GM19025 (cell line): ENCODE measurements around the gene ITGA1.

Source experiments
- ATAC-seq: cut with Tn5 transposase; IDR thresholded peaks from one replicate; pipeline ENCODE4 v1.9.1; 2021; ENCODE audit warnings: mild to moderate bottlenecking, low read depth, moderate library complexity; ENCODE audit not compliant: unreplicated experiment

Gene ITGA1

DNA sequence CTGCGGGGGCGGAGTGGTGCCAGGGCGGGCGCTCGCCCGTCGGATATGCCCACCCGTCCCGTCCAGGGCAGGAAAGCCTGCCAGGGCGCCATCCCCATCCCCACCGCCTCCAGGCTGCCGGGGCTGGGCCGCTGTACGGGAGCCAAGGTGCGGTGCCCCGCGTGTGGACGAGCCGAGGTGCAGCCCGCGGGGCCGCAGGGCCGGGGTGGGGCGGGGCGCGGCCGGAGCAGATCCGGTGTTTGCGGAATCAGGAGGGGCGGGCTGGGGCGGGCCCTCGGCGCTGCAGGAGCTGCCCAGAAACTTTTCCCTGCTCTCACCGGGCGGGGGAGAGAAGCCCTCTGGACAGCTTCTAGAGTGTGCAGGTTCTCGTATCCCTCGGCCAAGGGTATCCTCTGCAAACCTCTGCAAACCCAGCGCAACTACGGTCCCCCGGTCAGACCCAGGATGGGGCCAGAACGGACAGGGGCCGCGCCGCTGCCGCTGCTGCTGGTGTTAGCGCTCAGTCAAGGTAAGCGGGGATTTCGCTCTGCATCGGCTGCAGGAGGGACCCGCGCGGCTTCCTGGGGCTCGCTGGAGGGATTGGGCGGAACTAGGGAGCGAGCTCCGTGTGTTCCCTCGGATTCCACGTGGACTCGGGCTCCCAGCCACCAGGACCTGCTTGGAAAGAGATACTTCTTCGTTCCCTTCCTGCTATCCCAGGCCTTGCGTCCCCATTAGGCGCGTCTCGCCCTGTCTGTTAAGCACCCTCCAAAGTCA is 201.5 kb downstream of the ITGA1 start, which contains the start of gene ITGA2:
TSS of gene ITGA2 (plus strand) at position 328 of the 756 bp plus-strand sequence. CDS start at position 445, 117 bp downstream.
- peak; percentile 63 for ATAC-seq

GRCh38 chr5:52989781-52990527 is 202.2 kb downstream of the ITGA1 start:
- ATAC-seq: no peak

DNA sequence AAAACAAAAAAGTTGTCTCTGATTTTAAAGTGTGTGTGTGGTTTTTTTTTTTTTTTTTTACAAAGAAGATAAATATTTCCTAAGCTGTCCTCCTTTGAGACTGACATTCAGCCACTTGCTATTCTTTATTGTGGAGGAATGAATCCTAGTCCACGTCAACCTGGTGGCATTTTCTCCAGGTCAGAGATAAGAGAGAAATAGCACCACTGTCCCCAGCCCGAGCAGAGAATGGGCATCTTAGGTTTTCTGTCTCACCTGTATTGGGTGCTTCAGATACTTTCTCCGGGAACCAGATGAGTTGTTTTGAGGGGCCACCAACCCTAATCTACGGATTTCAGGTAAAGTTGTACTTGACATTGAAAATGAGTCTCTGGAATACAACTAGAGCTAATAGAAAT is 202.8 kb downstream of the ITGA1 start:
- no peak for ATAC-seq

DNA sequence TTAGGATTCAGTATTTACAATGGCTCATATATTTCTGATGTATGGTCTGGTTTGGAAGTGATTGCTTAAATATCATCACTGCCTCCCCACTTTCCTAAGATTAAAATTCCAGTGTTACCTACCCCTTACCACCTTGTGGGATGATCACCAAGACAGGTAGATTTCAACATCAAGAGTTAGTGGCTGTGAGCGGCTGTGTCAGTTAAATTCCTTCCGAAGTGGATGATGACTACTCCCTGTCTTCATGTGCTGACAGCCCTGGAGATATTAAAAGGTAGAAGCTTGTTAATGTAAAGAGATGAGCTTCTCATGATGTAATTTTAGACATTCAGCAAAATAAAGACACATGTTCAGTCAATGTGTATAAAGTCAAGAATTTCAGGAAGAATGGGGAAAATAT is 205.7 kb downstream of the ITGA1 start:
- no peak for ATAC-seq

GRCh38 chr5:52994266-52994665 is 206.6 kb downstream of the ITGA1 start:
- no peak for ATAC-seq

GRCh38 chr5:52995095-52995494 is 207.4 kb downstream of the ITGA1 start:
- ATAC-seq: no peak

DNA sequence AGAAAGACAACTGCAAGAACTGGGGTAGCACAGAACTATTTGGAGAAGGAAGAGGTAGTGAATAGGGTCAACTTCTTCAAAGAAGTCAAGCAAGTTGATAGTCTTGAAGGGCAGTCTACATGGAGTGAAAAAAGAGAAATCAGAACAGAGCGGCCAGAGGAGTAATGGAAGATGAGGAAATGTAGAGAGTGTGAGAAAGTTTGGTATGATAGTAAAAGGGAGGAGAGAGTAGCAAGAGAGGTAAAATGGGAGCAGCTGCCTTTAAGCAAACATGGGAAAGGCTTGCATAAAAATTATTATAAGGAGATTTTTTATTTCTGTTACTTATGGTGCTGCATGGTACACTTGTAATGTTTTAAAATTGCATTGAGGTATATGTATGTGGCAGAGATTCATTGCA is 208.2 kb downstream of the ITGA1 start:
- no peak for ATAC-seq

DNA sequence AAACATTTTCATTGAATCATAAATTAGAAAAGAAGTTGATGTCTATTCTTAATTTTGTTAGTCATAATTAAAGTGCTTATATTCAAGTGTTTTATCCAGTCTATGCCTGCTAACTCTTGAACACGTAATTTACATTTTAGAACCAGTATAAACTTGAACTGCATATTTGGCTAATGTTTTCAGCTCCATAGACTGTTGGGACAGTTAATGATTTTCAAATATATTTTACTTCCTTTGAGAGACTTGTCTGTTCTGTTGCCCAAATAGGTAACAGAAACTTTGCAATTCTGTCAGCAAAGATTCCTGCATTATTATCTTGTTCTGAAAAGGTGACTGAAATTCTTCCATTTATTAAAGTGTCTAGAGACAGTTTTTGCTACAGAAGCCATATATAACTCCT is 209.3 kb downstream of the ITGA1 start:
- no peak for ATAC-seq

DNA sequence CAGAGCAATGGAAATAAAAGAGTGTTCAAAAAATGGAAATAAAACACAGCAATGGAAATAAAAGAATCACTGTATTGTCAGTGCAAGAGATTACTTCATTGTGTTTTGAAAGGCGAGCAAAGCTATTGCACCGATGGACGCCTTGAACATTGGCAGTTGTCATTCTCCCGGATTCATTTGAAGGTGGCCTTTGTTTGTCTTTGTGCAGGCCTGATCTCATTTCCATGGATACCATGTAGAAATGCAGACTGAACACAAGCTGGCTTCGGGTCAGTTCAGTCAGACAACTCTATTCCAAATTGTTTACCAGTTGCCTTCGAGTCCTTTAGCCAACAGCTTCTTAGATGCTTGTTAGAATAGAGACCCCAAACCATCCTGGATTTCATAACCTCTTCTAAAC is 209.7 kb downstream of the ITGA1 start:
- ATAC-seq: no peak

DNA sequence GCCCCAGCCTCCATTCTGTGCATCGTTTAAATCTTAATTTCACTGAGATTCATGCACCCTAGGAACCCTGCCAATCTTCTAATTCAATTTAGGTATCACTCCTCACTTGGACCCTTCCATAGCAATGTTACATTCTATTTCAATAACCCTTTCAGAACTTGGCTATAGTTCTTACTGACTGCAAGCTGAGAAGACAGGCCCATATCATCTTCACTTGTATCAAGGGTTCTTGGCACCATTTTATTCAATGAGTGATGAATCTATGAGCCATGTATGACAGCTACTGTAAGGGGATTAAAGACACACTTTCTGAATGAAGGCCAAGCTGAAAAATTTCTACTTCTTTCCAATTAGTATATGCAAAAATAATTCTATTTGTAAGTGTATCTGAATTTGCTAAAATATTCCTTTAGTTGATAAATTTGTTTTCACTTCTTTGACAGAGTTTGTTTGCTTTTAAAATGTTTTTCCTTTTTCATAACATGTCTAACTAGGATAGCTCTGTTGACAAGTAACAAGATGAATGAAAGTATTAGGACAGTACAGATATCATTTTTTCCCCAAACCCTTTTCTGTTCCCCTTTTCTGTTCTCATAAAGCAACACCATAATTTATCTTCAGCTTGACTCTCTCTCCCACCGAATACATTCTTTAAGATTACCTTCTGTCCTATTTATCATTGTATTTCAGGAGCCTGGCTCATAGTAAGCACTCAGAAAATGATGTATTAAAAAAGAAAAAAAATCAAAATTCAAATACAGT is 211.0 kb downstream of the ITGA1 start:
- no peak for ATAC-seq

- ATAC-seq: no peak
These were observed 211.7 kb downstream of the ITGA1 start for GRCh38 chr5:52999344-52999949.

- no peak for ATAC-seq
These were observed 213.8 kb downstream of the ITGA1 start for GRCh38 chr5:53001541-53001940.

DNA sequence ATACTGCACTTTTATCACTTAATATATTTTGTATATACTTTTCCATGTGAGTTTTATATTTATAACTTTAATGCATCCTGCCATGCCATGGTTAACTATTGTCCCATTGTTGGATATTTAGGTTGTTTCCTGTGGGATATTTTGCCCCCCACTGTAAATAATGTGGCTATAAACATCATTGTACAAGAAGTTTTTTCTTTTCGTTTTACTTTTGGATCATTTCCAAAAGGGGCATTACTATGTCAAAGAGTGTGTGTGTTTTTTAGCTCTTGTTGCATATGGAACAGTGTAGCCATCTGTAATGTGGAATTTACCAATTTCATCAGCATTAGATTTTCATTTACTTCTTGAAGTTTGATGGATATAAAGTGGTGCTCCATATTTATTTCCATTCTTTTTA is 214.8 kb downstream of the ITGA1 start:
- ATAC-seq: no peak

GRCh38 chr5:53003144-53003543 is 215.4 kb downstream of the ITGA1 start:
- ATAC-seq: no peak

- no peak for ATAC-seq
These were observed 219.5 kb downstream of the ITGA1 start for GRCh38 chr5:53006911-53007890.

- ATAC-seq: peak; percentile 89
These were observed 221.0 kb downstream of the ITGA1 start for GRCh38 chr5:53008751-53009150.
